Hepatocyte (in vitro differentiated cells): Measurements from ENCODE around the gene RPL13A. TPM values are rescaled to one million over a fixed set of nuclear protein-coding genes. Genes with fewer than 3 reads are reported as not detected.

Experiments used
- DNase-seq: peaks from one replicate; pipeline ENCODE4 v3.0.0-alpha.2; 2016; ENCODE audit warnings: low spot score
- H2AFZ ChIP-seq: fragments of 200-600 bp; sonication (generic); 2 replicates; pipeline ENCODE4 v1.6.0; 2016; ENCODE audit warnings: antibody characterized with exemption, mild to moderate bottlenecking
- H3K27ac ChIP-seq: fragments of 200-600 bp; sonication (generic); 2 replicates; pipeline ENCODE4 v1.5.1; 2016; ENCODE audit warnings: mild to moderate bottlenecking
- H3K27me3 ChIP-seq: fragments of 200-600 bp; sonication (generic); 2 replicates; pipeline ENCODE4 v1.6.1; 2016
- H3K36me3 ChIP-seq: fragments of 200-600 bp; sonication (generic); replicated peaks from 2 replicates; pipeline ENCODE4 v1.5.1; 2016; ENCODE audit warnings: low read depth; ENCODE audit not compliant: insufficient read depth
- H3K4me1 ChIP-seq: fragments of 200-600 bp; sonication (generic); 2 replicates; pipeline ENCODE4 v1.5.1; 2016; ENCODE audit warnings: mild to moderate bottlenecking, moderate library complexity; ENCODE audit not compliant: insufficient read depth
- H3K4me2 ChIP-seq: fragments of 200-600 bp; sonication (generic); 2 replicates; pipeline ENCODE4 v1.6.0; 2016
- H3K4me3 ChIP-seq: fragments of 200-600 bp; sonication (generic); 2 replicates; pipeline ENCODE4 v1.5.1; 2016; ENCODE audit warnings: mild to moderate bottlenecking
- H3K79me2 ChIP-seq: fragments of 200-600 bp; sonication (generic); 2 replicates; pipeline ENCODE4 v1.6.0; 2017; ENCODE audit warnings: mild to moderate bottlenecking
- H3K9me2 ChIP-seq: fragments of 200-600 bp; sonication (generic); replicated peaks from 2 replicates; pipeline ENCODE4 v1.6.0; 2017; ENCODE audit warnings: mild to moderate bottlenecking; ENCODE audit not compliant: insufficient read depth
- H3K9me3 ChIP-seq: fragments of 200-600 bp; sonication (generic); 2 replicates; pipeline ENCODE4 v1.5.1; 2016; ENCODE audit warnings: low read depth, mild to moderate bottlenecking
- H4K20me1 ChIP-seq: fragments of 200-600 bp; sonication (generic); 2 replicates; pipeline ENCODE4 v1.6.0; 2016; ENCODE audit warnings: mild to moderate bottlenecking; ENCODE audit not compliant: insufficient read depth, poor library complexity, severe bottlenecking
- CTCF ChIP-seq: fragments of 200-600 bp; sonication (generic); IDR thresholded peaks from 2 replicates; pipeline ENCODE4 v1.5.1; 2016; ENCODE audit warnings: antibody characterized with exemption, mild to moderate bottlenecking; ENCODE audit not compliant: poor library complexity
- EZH2 ChIP-seq: fragments of 200-600 bp; sonication (generic); IDR thresholded peaks from 2 replicates; pipeline ENCODE4 v1.6.1; 2016; ENCODE audit warnings: antibody characterized with exemption, mild to moderate bottlenecking, borderline replicate concordance
- EZH2phosphoT487 ChIP-seq: fragments of 200-600 bp; sonication (generic); IDR thresholded peaks from one replicate; pipeline ENCODE4 v1.6.1; 2018; ENCODE audit warnings: antibody characterized with exemption, mild to moderate bottlenecking, low read depth, moderate library complexity; ENCODE audit not compliant: unreplicated experiment, severe bottlenecking
- WGBS: methylation state at CpG from one replicate; pipeline ENCODE4 v1.1.6; 2016; ENCODE audit warnings: low lambda C conversion rate; ENCODE audit errors: missing lambda C conversion rate; 5-methylcytosine and 5-hydroxymethylcytosine counted together
- polyA plus RNA-seq: library from polyadenylated mRNA; unstranded; fragments of >200 nt; fragmentation: Nextera tagmentation; extraction: Ambion mirVana; gene quantifications from 2 replicates; pipeline ENCODE4 v1.2.1, GENCODE V29; 2016
- total RNA-seq: library from RNA; depleted of rRNA; stranded (reverse); fragments of >200 nt; gene quantifications from 2 replicates; pipeline ENCODE4 v1.2.3, GENCODE V29; 2014

The RPL13A gene
- total and polyA plus RNA-seq, 2 experiments from 2014 or later: 904 to 1,997 TPM

- no peak overlapping the region for H3K27ac ChIP-seq
- no peaks in the 10 kb centered on the region for H3K79me2 ChIP-seq
- H4K20me1 ChIP-seq: no peaks in the 10 kb centered on the region
- H3K9me2 ChIP-seq: no peaks in the 10 kb centered on the region
- no peak overlapping the region for H2AFZ ChIP-seq
- no peaks in the 10 kb centered on the region for H3K9me3 ChIP-seq
- no peak overlapping the region for H3K4me2 ChIP-seq
- no peak for TF ChIP-seq EZH2
- H3K27me3 ChIP-seq: no peaks in the 10 kb centered on the region
- peaks cover 18% of the 10 kb centered on the region for H3K4me1 ChIP-seq
- no peak overlapping the region for H3K4me3 ChIP-seq
- WGBS: 84% methylated on average over 12 of the region's 12 CpGs
- no peaks in the 10 kb centered on the region for H3K36me3 ChIP-seq
- DNase-seq: no peak
Measured at GRCh38 chr19:49507803-49508494, 20.5 kb downstream of the RPL13A start.

- Histone ChIP-seq H3K4me2 (peak overlapping the region; percentile 96), H3K4me1 (peaks cover 27% of the 10 kb centered on the region), H3K9me3 (no peaks in the 10 kb centered on the region), H3K9me2 (no peaks in the 10 kb centered on the region), H3K36me3 (no peaks in the 10 kb centered on the region), H3K27me3 (no peaks in the 10 kb centered on the region), H3K4me3 (peak overlapping the region; percentile 98), H4K20me1 (no peaks in the 10 kb centered on the region), H3K27ac (peak overlapping the region; percentile 96), H3K79me2 (peaks cover 37% of the 10 kb centered on the region), H2AFZ (peak overlapping the region; percentile 3)
- no peak for TF ChIP-seq EZH2
- TF ChIP-seq EZH2phosphoT487: no peak
- TF ChIP-seq CTCF: no peak
- 0% methylated on average over 24 of the region's 50 CpGs for WGBS
- peak; percentile 78 for DNase-seq
Measured at GRCh38 chr19:49512970-49513745, 25.8 kb downstream of the RPL13A start.

- Histone ChIP-seq H3K4me1 (peaks cover 27% of the 10 kb centered on the region), H3K9me2 (no peaks in the 10 kb centered on the region), H3K36me3 (no peaks in the 10 kb centered on the region), H3K9me3 (no peaks in the 10 kb centered on the region), H3K4me3 (peak overlapping the region; percentile 98), H2AFZ (peak overlapping the region; percentile 3), H3K79me2 (peaks cover 40% of the 10 kb centered on the region), H3K27me3 (no peaks in the 10 kb centered on the region), H3K27ac (peak overlapping the region; percentile 96), H4K20me1 (no peaks in the 10 kb centered on the region), H3K4me2 (peak overlapping the region; percentile 96)
- no peak for TF ChIP-seq EZH2
- TF ChIP-seq CTCF: no peak
- no peak for TF ChIP-seq EZH2phosphoT487
- DNase-seq: no peak
- WGBS: 40% methylated on average over 11 of the region's 12 CpGs
Measured at GRCh38 chr19:49513746-49514118, 26.3 kb downstream of the RPL13A start.

- Histone ChIP-seq H2AFZ (no peak overlapping the region), H3K4me1 (peaks cover 27% of the 10 kb centered on the region), H3K27ac (peak overlapping the region; percentile 96), H3K27me3 (no peaks in the 10 kb centered on the region), H3K4me3 (peak overlapping the region; percentile 98), H3K79me2 (peaks cover 40% of the 10 kb centered on the region), H3K9me3 (no peaks in the 10 kb centered on the region), H3K4me2 (peak overlapping the region; percentile 96), H4K20me1 (no peaks in the 10 kb centered on the region), H3K9me2 (no peaks in the 10 kb centered on the region), H3K36me3 (no peaks in the 10 kb centered on the region)
- no peak for TF ChIP-seq EZH2phosphoT487
- DNase-seq: no peak
- WGBS: 79% methylated on average over 21 of the region's 21 CpGs
Measured at GRCh38 chr19:49514151-49514550, 26.7 kb downstream of the RPL13A start.
